Liver (tissue), 9 donors: Measurements from ENCODE around the gene EXOC3. TPM values are rescaled to one million over a fixed set of nuclear protein-coding genes. Genes with fewer than 3 reads are reported as not detected.

Experiments used
- DNase-seq: peaks from one replicate; pipeline ENCODE4 v3.0.0-alpha.2; 2017; ENCODE audit warnings: low spot score
- H3K27ac ChIP-seq, 2 donors: one replicate each; pipeline ENCODE4 v1.7.0; 2013; ENCODE audit warnings: inconsistent platforms in 2 of 2, low read length in 2 of 2, control low read depth in 1 of 2, low read depth in 1 of 2, mild to moderate bottlenecking in 1 of 2
- H3K27me3 ChIP-seq, 4 donors: one replicate each; pipeline versions ENCODE4 v1.6.1 to v1.7.0; 2013; ENCODE audit warnings: low read length in 3 of 4, inconsistent platforms in 1 of 4, mild to moderate bottlenecking in 1 of 4, moderate library complexity in 1 of 4; ENCODE audit not compliant: control insufficient read depth in 4 of 4, insufficient read depth in 4 of 4
- H3K36me3 ChIP-seq, 4 donors: one replicate each; pipeline versions ENCODE4 v1.6.1 to v1.7.0; 2013; ENCODE audit warnings: low read length in 3 of 4, mild to moderate bottlenecking in 3 of 4, low read depth in 1 of 4, moderate library complexity in 1 of 4; ENCODE audit not compliant: control insufficient read depth in 4 of 4, insufficient read depth in 3 of 4
- H3K4me1 ChIP-seq, 4 donors: one replicate each; pipeline versions ENCODE4 v1.6.1 to v1.7.0; 2013; ENCODE audit warnings: low read length in 3 of 4, mild to moderate bottlenecking in 3 of 4, moderate library complexity in 1 of 4; ENCODE audit not compliant: control insufficient read depth in 4 of 4, insufficient read depth in 4 of 4
- H3K4me3 ChIP-seq, 3 donors: one replicate each; pipeline versions ENCODE4 v1.6.1 to v1.7.0; 2013; ENCODE audit warnings: low read length in 3 of 3, control low read depth in 1 of 3, low read depth in 1 of 3, mild to moderate bottlenecking in 1 of 3
- H3K9ac ChIP-seq, 2 donors: one replicate each; pipeline ENCODE4 v1.7.0; 2013; ENCODE audit warnings: low read length in 2 of 2, mild to moderate bottlenecking in 2 of 2, moderate library complexity in 2 of 2, control low read depth in 1 of 2, low read depth in 1 of 2
- H3K9me3 ChIP-seq, 4 donors: one replicate each; pipeline versions ENCODE4 v1.6.1 to v1.7.0; 2013; ENCODE audit warnings: low read length in 3 of 4; ENCODE audit not compliant: control insufficient read depth in 4 of 4
- ATF3 ChIP-seq: IDR thresholded peaks from 2 replicates; pipeline ENCODE4 v1.6.1; 2016; ENCODE audit warnings: antibody characterized with exemption
- CTCF ChIP-seq: fragments of 150-350 bp; IDR thresholded peaks from 2 replicates; pipeline ENCODE4 v1.5.1; 2017; ENCODE audit warnings: improper control_type of control experiment, low read depth, low read length; ENCODE audit not compliant: missing input control
- EGR1 ChIP-seq, 2 donors: IDR thresholded peaks; 2 replicates each; pipeline ENCODE4 v1.6.1; 2016 to 2018; ENCODE audit warnings: antibody characterized with exemption in 2 of 2, low read depth in 2 of 2
- FOXA1 ChIP-seq: IDR thresholded peaks from 2 replicates; pipeline ENCODE4 v1.6.1; 2016; ENCODE audit warnings: antibody characterized with exemption
- FOXA2 ChIP-seq: IDR thresholded peaks from 2 replicates; pipeline ENCODE4 v1.6.1; 2016; ENCODE audit warnings: antibody characterized with exemption
- GABPA ChIP-seq, 2 donors: IDR thresholded peaks in 1 of 2; conservative IDR thresholded peaks in 1 of 2; 2 replicates each; pipeline ENCODE4 v1.6.1; 2016; ENCODE audit warnings: antibody characterized with exemption in 2 of 2, mild to moderate bottlenecking in 1 of 2, moderate library complexity in 1 of 2
- HNF4A ChIP-seq, 2 donors: conservative IDR thresholded peaks; 2 replicates each; pipeline ENCODE4 v1.6.1; 2016; ENCODE audit warnings: antibody characterized with exemption in 2 of 2, mild to moderate bottlenecking in 2 of 2
- HNF4G ChIP-seq: IDR thresholded peaks from 2 replicates; pipeline ENCODE4 v1.6.1; 2016; ENCODE audit warnings: antibody characterized with exemption
- JUND ChIP-seq, 2 donors: IDR thresholded peaks; 2 replicates each; pipeline ENCODE4 v1.6.1; 2016; ENCODE audit warnings: antibody characterized with exemption in 2 of 2
- NR2F2 ChIP-seq: IDR thresholded peaks from 2 replicates; pipeline ENCODE4 v1.6.1; 2016; ENCODE audit warnings: antibody characterized with exemption
- RAD21 ChIP-seq, 2 donors: IDR thresholded peaks; 2 replicates each; pipeline ENCODE4 v1.6.1; 2016; ENCODE audit warnings: antibody characterized with exemption in 2 of 2, mild to moderate bottlenecking in 2 of 2
- REST ChIP-seq: IDR thresholded peaks from 2 replicates; pipeline ENCODE4 v1.6.1; 2016; ENCODE audit warnings: antibody characterized with exemption, mild to moderate bottlenecking
- RXRA ChIP-seq, 2 donors: IDR thresholded peaks; 2 replicates each; pipeline ENCODE4 v1.6.1; 2017 to 2018; ENCODE audit warnings: antibody characterized with exemption in 2 of 2, mild to moderate bottlenecking in 1 of 2
- SP1 ChIP-seq: IDR thresholded peaks from 2 replicates; pipeline ENCODE4 v1.6.1; 2018; ENCODE audit warnings: antibody characterized with exemption, mild to moderate bottlenecking
- TAF1 ChIP-seq: conservative IDR thresholded peaks from 2 replicates; pipeline ENCODE4 v1.6.1; 2016; ENCODE audit warnings: antibody characterized with exemption, mild to moderate bottlenecking
- YY1 ChIP-seq: IDR thresholded peaks from 2 replicates; pipeline ENCODE4 v1.6.1; 2016; ENCODE audit warnings: antibody characterized with exemption, mild to moderate bottlenecking
- ZBTB33 ChIP-seq: IDR thresholded peaks from 2 replicates; pipeline ENCODE4 v1.6.1; 2016; ENCODE audit warnings: antibody characterized with exemption
- WGBS: extraction: QIAGEN DNeasy Blood & Tissue Kit; methylation state at CpG from one replicate; pipeline ENCODE4 v1.1.7; 2013; 5-methylcytosine and 5-hydroxymethylcytosine counted together
- polyA plus RNA-seq, 2 donors: library from polyadenylated mRNA; stranded (reverse) in 1 of 2; unstranded in 1 of 2; fragments of 200-250 nt in 1 of 2; fragments of >200 nt in 1 of 2; fragmentation: Nextera tagmentation in 1 of 2; extraction: Ambion mirVana in 1 of 2; gene quantifications; one replicate each; pipeline versions ENCODE4 v1.2.1 to v1.2.3, GENCODE V29; 2013 to 2015
- total RNA-seq, 2 donors: library from RNA; depleted of rRNA; stranded (reverse); fragments of >200 nt; gene quantifications; one replicate each; pipeline ENCODE4 v1.2.3, GENCODE V29; 2014
- TF ChIP-seq, protein P1 (sequence below): IDR thresholded peaks from 2 replicates; pipeline ENCODE4 v1.6.1; 2016; ENCODE audit warnings: antibody characterized with exemption
- donor health status: healthy.
- donor health status: healthy.
- donor health status: healthy.
- donor health status: healthy.
- donor health status: healthy.

EXOC3 gene
- total and polyA plus RNA-seq, 4 donors: 12.4 to 23.9 (median 18.5) TPM

- peaks cover 0 to under 1% (median 0%) of the 10 kb centered on the region in 4 donors for H3K4me1 ChIP-seq
- WGBS: 83% methylated on average over 18 of the region's 18 CpGs
- TF ChIP-seq HNF4G (no peak), RAD21 (IDR thresholded peaks at IDR 0.05) (no peak), FOXA1 (no peak), YY1 (no peak), ZBTB33 (no peak), TAF1 (no peak), RXRA (IDR thresholded peaks at IDR 0.05) (no peak)
- no peaks in the 10 kb centered on the region for H3K36me3 ChIP-seq
- peak; percentile 19 for DNase-seq
- H3K27me3 ChIP-seq: no peaks in the 10 kb centered on the region
- H3K9me3 ChIP-seq: no peaks in the 10 kb centered on the region
- H3K27ac ChIP-seq: no peak overlapping the region
- no peak overlapping the region for H3K9ac ChIP-seq
- no peak overlapping the region for H3K4me3 ChIP-seq
Observed at GRCh38 chr5:405421-405820, 37.6 kb upstream of the EXOC3 start.

GRCh38 chr5:406041-406440 lies 36.9 kb upstream of the EXOC3 start:
- 78% methylated on average over 9 of the region's 9 CpGs for whole genome bisulfite sequencing

More at GRCh38 chr5:406041-406440, 36.9 kb upstream of the EXOC3 start:
- Histone ChIP-seq H3K27me3 (no peaks in the 10 kb centered on the region), H3K27ac (no peak overlapping the region), H3K9me3 (no peaks in the 10 kb centered on the region), H3K4me3 (no peak overlapping the region), H3K9ac (no peak overlapping the region), H3K36me3 (no peaks in the 10 kb centered on the region), H3K4me1 (no peaks in the 10 kb centered on the region)
- DNase-seq: no peak
- TF ChIP-seq TAF1 (no peak), HNF4G (no peak), REST (no peak), SP1 (no peak), HNF4A (conservative IDR thresholded peaks at IDR 0.05) (no peak), CTCF (no peak), JUND (IDR thresholded peaks at IDR 0.05) (no peak), EGR1 (IDR thresholded peaks at IDR 0.05; ENCODE audit: low read depth in 2 of 2) (no peak), RXRA (IDR thresholded peaks at IDR 0.05) (no peak), YY1 (no peak), ZBTB33 (no peak), GABPA (IDR thresholded peaks at IDR 0.05 in 1 of 2, conservative IDR thresholded peaks at IDR 0.05 in 1 of 2) (no peak), RAD21 (IDR thresholded peaks at IDR 0.05) (no peak), FOXA2 (no peak), NR2F2 (no peak), ATF3 (no peak), FOXA1 (no peak)
- TF ChIP-seq, protein P1, sequence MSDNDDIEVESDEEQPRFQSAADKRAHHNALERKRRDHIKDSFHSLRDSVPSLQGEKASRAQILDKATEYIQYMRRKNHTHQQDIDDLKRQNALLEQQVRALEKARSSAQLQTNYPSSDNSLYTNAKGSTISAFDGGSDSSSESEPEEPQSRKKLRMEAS: no peak
